Endodermal cell (in vitro differentiated cells): Measurements from ENCODE around the gene TMEM144. TPM values are rescaled to one million over a fixed set of nuclear protein-coding genes. Genes with fewer than 3 reads are reported as not detected.

Experiments
- DNase-seq: peaks from one replicate; pipeline ENCODE4 v3.0.0-alpha.2; 2017
- H3K27ac ChIP-seq: 2 replicates; pipeline ENCODE4 v1.5.1; 2013; ENCODE audit warnings: mild to moderate bottlenecking, low read depth, low read length, moderate library complexity
- H3K27me3 ChIP-seq: 2 replicates; pipeline ENCODE4 v1.6.1; 2013; ENCODE audit warnings: mild to moderate bottlenecking, low read length, moderate library complexity; ENCODE audit not compliant: insufficient read depth, control insufficient read depth, poor library complexity, severe bottlenecking
- H3K36me3 ChIP-seq: 2 replicates; pipeline ENCODE4 v1.7.0; 2013; ENCODE audit warnings: mild to moderate bottlenecking, low read length, moderate library complexity; ENCODE audit not compliant: control insufficient read depth, insufficient read depth
- H3K4me1 ChIP-seq: one replicate; pipeline ENCODE4 v1.7.0; 2013; ENCODE audit warnings: low read length; ENCODE audit not compliant: control insufficient read depth, insufficient read depth
- H3K4me3 ChIP-seq: 2 replicates; pipeline ENCODE4 v1.5.1; 2013; ENCODE audit warnings: mild to moderate bottlenecking, low read length, moderate library complexity
- H3K9ac ChIP-seq: 2 replicates; pipeline ENCODE4 v1.6.1; 2013; ENCODE audit warnings: mild to moderate bottlenecking, low read length, moderate library complexity; ENCODE audit not compliant: poor library complexity, severe bottlenecking; ENCODE audit errors: extremely low read depth
- H3K9me3 ChIP-seq: 2 replicates; pipeline ENCODE4 v1.6.1; 2013; ENCODE audit warnings: mild to moderate bottlenecking, low read length, moderate library complexity; ENCODE audit not compliant: control insufficient read depth
- H3K27ac Mint-ChIP-seq: 2 replicates; pipeline ENCODE4 v1.8.0; 2020; ENCODE audit warnings: mixed read lengths
- H3K27me3 Mint-ChIP-seq: 2 replicates; pipeline ENCODE4 v1.8.0; 2021; ENCODE audit warnings: mild to moderate bottlenecking, mixed read lengths; ENCODE audit not compliant: insufficient read depth
- H3K36me3 Mint-ChIP-seq: 2 replicates; pipeline ENCODE4 v1.8.0; 2020; ENCODE audit warnings: low read depth, mixed read lengths
- H3K4me1 Mint-ChIP-seq: 2 replicates; pipeline ENCODE4 v1.8.0; 2020; ENCODE audit warnings: mixed read lengths
- H3K4me3 Mint-ChIP-seq: 2 replicates; pipeline ENCODE4 v1.8.0; 2020; ENCODE audit warnings: mild to moderate bottlenecking, moderate library complexity, mixed read lengths
- H3K9me3 Mint-ChIP-seq: 2 replicates; pipeline ENCODE4 v1.8.0; 2020; ENCODE audit warnings: mild to moderate bottlenecking, mixed read lengths
- WGBS, 2 experiments: methylation state at CpG; one replicate each; pipeline versions ENCODE4 v1.1.5 to v1.1.7; 2013; ENCODE audit warnings: missing lambda C conversion rate in 2 of 2, mixed read lengths in 1 of 2; ENCODE audit not compliant: insufficient coverage in 1 of 2, insufficient read length in 1 of 2; 5-methylcytosine and 5-hydroxymethylcytosine counted together
- total RNA-seq, 2 donors: library from RNA; stranded (reverse); fragmentation: NEBNext Ultra II Directional in 1 of 2; extraction: Animal tissue kit (Norgen Biotek cat#: 25700) in 1 of 2; gene quantifications; 2 replicates in 1 of 2; 3 replicates in 1 of 2; pipeline ENCODE4 v1.2.1, GENCODE V29; 2021
- TF ChIP-seq, protein P1 (sequence below): fragments of 200-600 bp; sonication (generic); conservative IDR thresholded peaks from 2 replicates; pipeline ENCODE4 v1.5.0; 2021; ENCODE audit warnings: antibody characterized with exemption, mild to moderate bottlenecking

The TMEM144 gene
- total RNA-seq, 2 donors from 2014 or later, result 10.6 to 20.3 TPM

DNA sequence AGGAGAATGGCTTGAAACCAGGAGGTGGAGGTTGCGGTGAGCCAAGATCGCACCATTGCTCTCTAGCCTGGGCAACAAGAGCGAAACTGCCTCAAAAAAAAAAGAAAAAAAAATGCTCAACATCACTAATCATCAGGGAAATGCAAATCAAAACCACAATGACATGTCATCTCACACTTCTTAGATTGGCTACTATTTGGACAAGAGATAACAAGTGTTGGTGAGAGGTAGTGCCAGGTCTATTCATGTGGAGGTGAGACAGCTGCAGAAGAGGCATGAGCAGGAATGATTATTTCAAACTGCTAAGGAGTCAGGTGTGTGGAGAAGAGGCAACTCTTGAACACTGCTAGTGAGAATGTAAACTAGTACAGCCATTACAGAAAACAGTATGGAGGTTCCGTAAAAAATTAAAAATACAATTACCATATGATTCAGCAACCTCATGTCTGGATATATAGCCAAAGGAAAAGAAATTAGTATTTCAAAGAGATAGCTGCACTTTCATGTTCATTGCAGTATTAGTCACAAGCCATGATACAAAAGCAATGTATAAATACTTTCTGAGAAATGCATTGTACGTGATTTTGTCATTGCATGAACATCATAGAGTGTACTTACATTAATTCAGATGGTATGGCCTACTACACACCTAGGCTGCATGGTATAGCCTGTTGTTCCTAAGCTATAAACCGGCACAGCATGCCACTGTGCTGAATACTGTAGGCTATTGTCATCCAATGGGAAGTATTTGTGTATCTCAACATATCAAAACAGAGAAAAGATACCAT lies 75.3 kb downstream of the TMEM144 start:
- Mint-ChIP-seq H3K9me3 (no peaks in the 10 kb centered on the region), H3K36me3 (no peaks in the 10 kb centered on the region), H3K27ac (no peak overlapping the region), H3K4me3 (no peak overlapping the region), H3K4me1 (peaks cover 3% of the 10 kb centered on the region), H3K27me3 (no peaks in the 10 kb centered on the region)
- no peaks in the 10 kb centered on the region for H3K36me3 ChIP-seq
- no peak overlapping the region for H3K4me3 ChIP-seq
- no peak overlapping the region for H3K9ac ChIP-seq
- no peaks in the 10 kb centered on the region for H3K4me1 ChIP-seq
- H3K27ac ChIP-seq, result no peak overlapping the region
- no peaks in the 10 kb centered on the region for H3K27me3 ChIP-seq
- TF ChIP-seq, protein P1, sequence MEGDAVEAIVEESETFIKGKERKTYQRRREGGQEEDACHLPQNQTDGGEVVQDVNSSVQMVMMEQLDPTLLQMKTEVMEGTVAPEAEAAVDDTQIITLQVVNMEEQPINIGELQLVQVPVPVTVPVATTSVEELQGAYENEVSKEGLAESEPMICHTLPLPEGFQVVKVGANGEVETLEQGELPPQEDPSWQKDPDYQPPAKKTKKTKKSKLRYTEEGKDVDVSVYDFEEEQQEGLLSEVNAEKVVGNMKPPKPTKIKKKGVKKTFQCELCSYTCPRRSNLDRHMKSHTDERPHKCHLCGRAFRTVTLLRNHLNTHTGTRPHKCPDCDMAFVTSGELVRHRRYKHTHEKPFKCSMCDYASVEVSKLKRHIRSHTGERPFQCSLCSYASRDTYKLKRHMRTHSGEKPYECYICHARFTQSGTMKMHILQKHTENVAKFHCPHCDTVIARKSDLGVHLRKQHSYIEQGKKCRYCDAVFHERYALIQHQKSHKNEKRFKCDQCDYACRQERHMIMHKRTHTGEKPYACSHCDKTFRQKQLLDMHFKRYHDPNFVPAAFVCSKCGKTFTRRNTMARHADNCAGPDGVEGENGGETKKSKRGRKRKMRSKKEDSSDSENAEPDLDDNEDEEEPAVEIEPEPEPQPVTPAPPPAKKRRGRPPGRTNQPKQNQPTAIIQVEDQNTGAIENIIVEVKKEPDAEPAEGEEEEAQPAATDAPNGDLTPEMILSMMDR, result no peak
- 91 to 100% methylated on average over 1 to 6 of the region's 6 CpGs for WGBS, 2 experiments
- no peak for DNase-seq
- H3K9me3 ChIP-seq, result no peaks in the 10 kb centered on the region

DNA sequence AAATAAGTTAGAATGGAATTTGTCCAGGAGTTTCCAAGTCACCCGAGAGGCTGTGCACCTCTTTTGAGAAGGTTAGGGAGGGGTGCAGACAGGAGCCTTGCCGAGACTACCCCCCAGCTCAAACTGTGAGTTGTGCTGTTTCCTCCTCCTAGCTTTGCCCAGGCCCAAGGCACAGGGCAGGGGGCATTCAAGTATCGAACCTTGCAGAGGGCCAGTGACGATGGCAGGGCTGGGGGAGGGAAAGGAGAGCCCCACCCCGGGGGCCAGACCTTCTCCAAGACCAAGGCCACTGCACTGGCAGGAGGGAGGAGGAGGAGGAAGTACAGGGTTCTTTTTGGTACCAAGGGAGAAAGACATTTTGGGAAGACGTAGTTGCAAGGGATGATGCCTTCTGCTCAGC lies 80.6 kb downstream of the TMEM144 start:
- TF ChIP-seq, protein P1, result no peak
- Mint-ChIP-seq H3K9me3 (peaks cover 39% of the 10 kb centered on the region), H3K4me3 (no peak overlapping the region), H3K36me3 (no peaks in the 10 kb centered on the region), H3K4me1 (no peaks in the 10 kb centered on the region), H3K27ac (no peak overlapping the region), H3K27me3 (no peaks in the 10 kb centered on the region)
- Histone ChIP-seq H3K4me3 (no peak overlapping the region), H3K4me1 (no peaks in the 10 kb centered on the region), H3K36me3 (no peaks in the 10 kb centered on the region), H3K27ac (no peak overlapping the region), H3K9ac (no peak overlapping the region), H3K9me3 (peaks cover 37% of the 10 kb centered on the region), H3K27me3 (no peaks in the 10 kb centered on the region)
- no peak for DNase-seq
- 89 to 93% methylated on average over 3 to 6 of the region's 6 CpGs for WGBS, 2 experiments

DNA sequence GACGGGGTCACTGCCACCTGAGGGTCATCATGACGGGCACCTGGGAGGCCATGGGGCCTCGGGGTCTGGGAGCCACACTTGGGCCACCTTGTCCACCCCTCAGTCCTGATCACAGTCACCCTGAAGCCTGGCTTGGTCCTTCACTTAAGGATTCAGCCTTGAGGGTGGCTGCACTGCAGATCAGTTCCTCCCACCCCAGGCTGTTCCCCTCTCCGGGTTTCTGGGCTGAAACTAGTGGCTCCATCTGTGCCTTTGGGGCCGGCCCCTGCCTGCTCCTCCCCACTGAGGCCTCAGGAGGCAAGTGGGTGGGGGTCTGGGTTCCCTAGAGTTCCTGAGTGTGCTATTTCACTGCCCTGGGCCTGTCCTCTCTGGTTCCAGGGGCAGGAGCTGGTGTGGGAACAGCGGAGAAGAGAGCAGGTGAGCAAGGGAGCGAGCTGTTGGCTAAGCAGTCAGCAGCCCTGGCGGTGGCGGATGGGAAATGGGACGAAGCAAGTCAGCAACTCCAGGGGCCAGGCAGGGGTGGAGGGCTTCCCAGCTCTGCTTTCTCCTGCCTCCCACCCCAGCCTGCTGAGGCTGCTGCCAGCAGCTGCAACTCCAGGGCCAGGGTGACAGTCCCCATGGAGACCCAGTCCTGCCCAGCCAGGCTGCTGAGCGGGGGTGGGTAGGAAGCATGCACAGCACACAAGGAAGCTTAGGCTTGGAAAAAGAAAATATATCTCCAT lies 81.2 kb downstream of the TMEM144 start:
- H3K4me1 Mint-ChIP-seq, result no peaks in the 10 kb centered on the region
- no peaks in the 10 kb centered on the region for H3K4me1 ChIP-seq

More for the DNA sequence above, 81.2 kb downstream of the TMEM144 start:
- no peak overlapping the region for H3K27ac ChIP-seq
- DNase-seq, result no peak
- peaks cover 39% of the 10 kb centered on the region for H3K9me3 Mint-ChIP-seq
- WGBS, 2 experiments, result 91 to 93% methylated on average over 5 to 11 of the region's 11 CpGs
- H3K9me3 ChIP-seq, result peaks cover 43% of the 10 kb centered on the region
- H3K27me3 ChIP-seq, result no peaks in the 10 kb centered on the region
- TF ChIP-seq, protein P1, result no peak
- H3K4me3 ChIP-seq, result no peak overlapping the region
- H3K4me3 Mint-ChIP-seq, result no peak overlapping the region
- no peak overlapping the region for H3K27ac Mint-ChIP-seq
- no peaks in the 10 kb centered on the region for H3K36me3 ChIP-seq
- H3K27me3 Mint-ChIP-seq, result no peaks in the 10 kb centered on the region
- H3K36me3 Mint-ChIP-seq, result no peaks in the 10 kb centered on the region
- H3K9ac ChIP-seq, result no peak overlapping the region
